ENCODE data around the gene MRTFA. TPM values are rescaled to one million over a fixed set of nuclear protein-coding genes. Genes with fewer than 3 reads are reported as not detected.

Gene MRTFA
- polyA plus RNA-seq, 3 donors = 19.2 to 29.6 (median 25.9) TPM

DNA sequence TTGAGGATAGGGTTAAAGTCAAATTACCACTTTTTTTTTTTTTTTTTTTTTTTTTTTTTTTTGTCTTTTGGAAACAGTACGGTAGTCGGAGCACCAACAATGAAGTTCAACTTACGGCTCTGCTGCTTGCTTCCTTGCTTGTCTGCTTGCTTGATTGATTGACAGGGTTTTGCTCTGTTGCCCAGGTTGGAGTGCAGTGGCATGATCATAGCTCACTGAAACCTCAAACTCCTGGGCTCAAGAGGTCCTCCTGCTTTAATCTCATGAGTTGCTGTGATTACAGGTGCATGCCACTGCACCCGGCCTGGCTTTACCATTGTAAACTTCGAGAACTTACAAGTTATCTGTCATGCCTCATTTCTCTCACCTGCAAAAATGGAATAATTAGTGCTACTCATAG, 260.4 kb downstream of the MRTFA start:
- no peak for DNase-seq (ENCODE audit: extremely low read depth in 1 of 11, low read depth in 9 of 11, low spot score in 4 of 11)

DNA sequence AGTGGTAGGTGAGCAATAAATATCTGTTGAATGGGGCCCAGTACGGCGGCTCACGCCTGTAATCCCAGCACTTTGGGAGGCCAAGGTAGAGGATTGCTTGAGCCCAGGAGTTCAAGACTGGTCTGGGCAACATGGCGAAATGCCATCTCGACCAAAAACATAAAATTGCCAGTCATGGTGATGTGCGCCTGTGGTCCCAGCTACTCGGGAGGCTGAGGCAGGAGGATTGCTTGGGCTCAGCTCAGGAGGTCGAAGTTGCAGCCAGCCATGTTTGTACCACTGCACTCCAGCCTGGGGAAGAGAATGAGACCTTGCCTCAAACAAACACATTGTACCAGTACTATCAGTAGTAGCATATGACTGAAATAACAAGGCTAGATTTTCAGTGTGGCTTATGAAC, 262.0 kb downstream of the MRTFA start:
- no peak for DNase-seq (ENCODE audit: extremely low read depth in 1 of 11, low read depth in 9 of 11, low spot score in 4 of 11)

DNA sequence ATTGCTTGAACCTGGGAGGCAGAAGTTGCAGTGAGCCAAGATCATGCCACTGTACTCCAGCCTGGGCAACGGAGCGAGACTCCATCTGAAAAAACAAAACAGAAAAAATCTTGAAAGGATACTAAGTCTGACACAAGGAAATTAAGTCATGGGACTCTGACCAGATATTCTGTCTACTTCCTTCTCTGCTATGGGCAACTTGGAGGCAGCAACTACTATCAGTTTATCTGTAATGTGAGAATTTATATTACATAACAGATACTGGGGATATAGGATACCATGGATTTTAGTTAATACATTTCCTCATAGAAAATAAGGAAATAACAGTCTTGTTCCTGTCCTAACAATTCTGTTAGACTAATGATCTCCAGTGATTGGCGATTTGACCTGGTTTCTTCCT, 267.7 kb downstream of the MRTFA start:
- DNase-seq (ENCODE audit: extremely low read depth in 1 of 11, low read depth in 9 of 11, low spot score in 4 of 11) = no peak

DNA sequence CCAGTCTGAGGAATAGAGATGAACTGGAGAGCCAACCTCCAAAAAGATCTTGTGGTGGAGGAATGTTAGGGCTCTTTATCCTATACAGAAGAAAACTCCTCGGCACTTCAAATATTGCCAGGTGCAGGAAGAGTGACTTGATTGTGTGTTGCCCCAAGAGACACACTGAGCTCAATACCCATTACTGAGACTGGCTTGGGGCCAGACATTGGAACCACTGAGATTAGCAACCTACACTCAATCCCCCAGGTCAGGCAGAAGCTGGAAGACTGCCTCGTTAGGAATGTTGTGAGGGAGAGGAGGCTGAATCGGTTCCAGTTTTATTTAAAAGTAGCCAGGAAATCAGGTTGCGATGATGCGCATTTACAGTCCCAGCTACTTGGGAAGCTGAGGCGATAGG, 268.5 kb downstream of the MRTFA start:
- no peak for DNase-seq (ENCODE audit: extremely low read depth in 1 of 11, low read depth in 9 of 11, low spot score in 4 of 11)

DNA sequence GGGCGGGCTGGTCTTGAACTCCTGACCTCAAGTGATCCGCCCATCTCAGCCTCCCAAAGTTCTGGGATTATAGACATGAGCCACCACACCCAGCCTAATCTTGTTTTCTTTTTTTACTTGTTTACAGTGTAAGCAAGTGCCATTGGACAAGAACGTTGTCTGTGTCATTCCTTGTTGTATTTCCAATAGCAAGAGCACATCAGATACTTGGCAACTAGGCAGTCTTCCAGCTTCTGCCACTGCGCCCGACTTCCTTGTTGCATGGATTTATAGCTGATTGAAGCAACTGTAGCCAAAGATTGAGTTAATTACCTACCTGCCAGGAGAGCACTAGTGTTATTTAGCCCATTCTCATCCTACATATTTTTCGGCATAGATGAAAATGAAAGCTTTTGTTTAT, 269.2 kb downstream of the MRTFA start:
- DNase-seq (ENCODE audit: extremely low read depth in 1 of 11, low read depth in 9 of 11, low spot score in 4 of 11) = no peak

DNA sequence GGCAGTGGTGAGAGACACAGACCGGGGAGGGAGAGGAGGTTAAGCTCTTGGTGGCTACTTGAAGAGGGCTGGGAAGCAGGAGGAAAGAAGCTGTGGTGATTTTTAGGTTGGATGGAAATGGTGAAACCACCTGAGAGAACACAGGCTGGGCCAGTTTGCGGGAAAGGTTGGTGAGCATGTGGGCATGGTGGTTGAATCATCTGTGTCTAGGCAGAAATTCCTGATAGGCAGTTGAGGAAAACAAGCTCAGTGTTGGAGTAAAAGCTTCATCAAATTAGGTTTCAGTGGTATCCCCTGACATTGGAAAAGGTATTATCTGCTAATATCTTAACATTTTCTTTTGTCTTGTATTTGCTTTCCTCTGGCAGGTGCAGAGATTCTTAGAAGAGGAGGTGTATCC, 270.5 kb downstream of the MRTFA start:
- DNase-seq (ENCODE audit: extremely low read depth in 1 of 11, low read depth in 9 of 11, low spot score in 4 of 11) = no peak

DNA sequence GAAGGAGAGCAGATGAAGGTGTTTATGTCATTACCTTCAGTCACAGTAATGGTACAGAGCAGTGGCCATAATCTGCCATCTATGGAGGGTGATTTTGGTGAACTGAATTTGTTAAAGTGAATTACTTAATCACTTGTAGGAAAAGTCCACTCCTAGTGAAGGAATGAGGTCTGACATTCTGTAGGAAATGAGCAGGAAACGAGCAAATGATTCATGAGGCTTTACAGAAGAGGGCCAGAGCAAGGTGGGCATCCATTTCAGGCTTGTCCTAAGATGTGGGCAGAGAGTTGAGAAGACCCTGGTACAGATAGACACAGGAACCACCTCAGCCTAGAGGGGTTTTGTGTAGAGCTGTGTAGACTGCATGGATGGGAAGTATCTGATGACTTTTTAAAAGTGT, 272.1 kb downstream of the MRTFA start:
- DNase-seq (ENCODE audit: extremely low read depth in 1 of 11, low read depth in 9 of 11, low spot score in 4 of 11) = no peak

DNA sequence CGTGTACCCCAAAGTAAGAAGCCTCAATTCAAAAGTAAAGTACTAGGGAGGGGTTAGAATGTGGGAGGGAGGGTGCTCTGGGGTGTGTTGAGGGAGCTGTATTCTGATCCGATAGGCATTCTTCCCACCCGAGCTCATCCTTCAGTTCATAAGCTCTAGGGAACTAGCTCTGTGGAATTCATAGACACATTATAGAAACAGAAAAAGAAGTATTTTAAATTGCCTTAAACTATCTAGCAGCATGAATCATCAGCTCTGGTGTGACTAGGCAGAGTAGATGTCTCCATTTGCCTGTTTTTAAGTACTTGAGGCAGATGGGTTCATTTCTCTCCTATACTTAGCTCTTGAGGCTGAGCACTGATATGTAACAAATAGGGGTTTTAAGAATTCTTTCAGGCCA, 273.5 kb downstream of the MRTFA start:
- DNase-seq (ENCODE audit: extremely low read depth in 1 of 11, low read depth in 9 of 11, low spot score in 4 of 11) = no peak

DNA sequence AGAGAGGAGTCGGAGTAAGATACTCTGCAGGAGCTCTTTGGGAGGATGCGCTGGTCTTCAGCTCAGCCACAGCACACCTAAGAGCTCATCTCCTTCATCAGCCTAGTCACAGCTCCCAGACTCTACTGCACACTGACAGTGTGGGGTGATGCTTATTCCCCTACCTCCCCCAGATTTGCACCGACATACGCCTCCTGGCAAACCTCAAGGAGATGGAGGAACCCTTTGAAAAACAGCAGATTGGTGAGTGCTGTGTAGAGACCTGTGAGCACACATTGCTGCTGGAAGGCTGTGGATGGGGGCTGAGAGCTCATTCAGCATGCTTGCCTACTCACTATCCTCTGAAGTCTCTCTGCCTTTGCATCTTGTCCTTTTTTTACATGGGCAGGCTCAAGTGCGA, 275.4 kb downstream of the MRTFA start:
- no peak for DNase-seq (ENCODE audit: extremely low read depth in 1 of 11, low read depth in 9 of 11, low spot score in 4 of 11)

Other genes starting within 250 kb of the MRTFA start
- under 1 TPM; 0.26 to 0.47 (median 0.28) TPM for gene MCHR1, start 42.8 kb upstream of the MRTFA start, polyA plus RNA-seq (ENCODE audit: insufficient read length in 3 of 3)
- gene SLC25A17, start 182.6 kb upstream of the MRTFA start, polyA plus RNA-seq (ENCODE audit: insufficient read length in 3 of 3) = 10 to 100 TPM; 34.3 to 42.1 (median 34.7) TPM
- gene ST13, start 219.9 kb upstream of the MRTFA start, polyA plus RNA-seq (ENCODE audit: insufficient read length in 3 of 3) = 100 to 1,000 TPM; 616 to 727 (median 645) TPM
- gene XPNPEP3, start 220.4 kb upstream of the MRTFA start, polyA plus RNA-seq (ENCODE audit: insufficient read length in 3 of 3) = 10 to 100 TPM; 17.6 to 29.1 (median 20.3) TPM
- gene DNAJB7, start 225.4 kb upstream of the MRTFA start, polyA plus RNA-seq (ENCODE audit: insufficient read length in 3 of 3) = 1 to 10 TPM in 1 of 3 donors, under 1 TPM in 2; 0.29 to 1.0 (median 0.31) TPM